Non-pigmented ciliary epithelial cell (primary cell): ENCODE measurements around the gene PRKAR1B.

Source experiments
- DNase-seq: peaks from one replicate; pipeline ENCODE4 v3.0.0-alpha.2; 2010; ENCODE audit warnings: low read depth

Gene PRKAR1B

GRCh38 chr7:519484-520390 lies 207.3 kb downstream of the PRKAR1B start, which contains the start of gene PDGFA:
Gene PDGFA, minus strand, starts transcription at chr7:519846. Its CDS starts 845 bp downstream, at chr7:519001.
- no peak for DNase-seq

DNA sequence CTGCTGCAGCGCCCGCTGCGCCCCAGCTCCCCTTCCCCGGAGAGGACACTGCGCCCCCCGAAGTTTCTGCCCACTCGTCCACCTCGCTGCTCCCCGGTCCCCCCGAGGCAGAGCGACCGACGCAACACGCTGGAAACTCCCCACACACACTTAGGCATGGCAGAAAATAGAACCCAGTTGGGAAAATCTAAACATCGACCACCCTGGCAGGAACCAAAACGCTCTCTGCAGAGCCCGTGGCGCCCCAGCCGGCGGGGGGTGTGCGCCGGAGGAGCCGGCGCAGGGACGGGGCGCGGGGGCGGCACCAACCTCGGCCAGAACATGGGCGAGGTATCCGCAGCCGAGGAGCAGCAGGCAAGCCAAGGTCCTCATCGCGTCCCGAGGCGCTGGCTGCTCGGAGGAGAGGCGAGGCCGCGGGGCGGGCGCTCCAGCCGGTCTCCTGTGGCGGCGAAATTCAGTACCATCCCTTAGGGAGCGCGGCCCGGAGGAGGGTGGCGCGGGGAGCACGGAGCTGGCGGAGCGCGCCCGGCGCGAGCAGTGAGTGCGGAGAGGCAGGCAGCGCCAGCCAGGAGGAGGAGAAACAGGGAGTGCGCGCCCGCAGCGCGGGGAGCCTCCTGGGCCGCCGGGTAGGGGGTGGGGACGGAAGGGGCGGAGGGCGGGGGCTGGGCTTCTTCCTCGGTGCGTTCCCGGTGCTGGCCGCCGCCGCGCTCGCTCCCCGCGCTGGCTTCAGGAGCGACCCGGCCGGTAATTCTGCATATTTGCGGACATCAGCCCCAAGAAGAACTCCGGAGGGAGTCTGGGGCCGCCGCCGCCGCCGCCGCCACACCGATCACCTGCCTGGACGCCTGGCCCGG lies 208.2 kb downstream of the PRKAR1B start:
- no peak for DNase-seq

DNA sequence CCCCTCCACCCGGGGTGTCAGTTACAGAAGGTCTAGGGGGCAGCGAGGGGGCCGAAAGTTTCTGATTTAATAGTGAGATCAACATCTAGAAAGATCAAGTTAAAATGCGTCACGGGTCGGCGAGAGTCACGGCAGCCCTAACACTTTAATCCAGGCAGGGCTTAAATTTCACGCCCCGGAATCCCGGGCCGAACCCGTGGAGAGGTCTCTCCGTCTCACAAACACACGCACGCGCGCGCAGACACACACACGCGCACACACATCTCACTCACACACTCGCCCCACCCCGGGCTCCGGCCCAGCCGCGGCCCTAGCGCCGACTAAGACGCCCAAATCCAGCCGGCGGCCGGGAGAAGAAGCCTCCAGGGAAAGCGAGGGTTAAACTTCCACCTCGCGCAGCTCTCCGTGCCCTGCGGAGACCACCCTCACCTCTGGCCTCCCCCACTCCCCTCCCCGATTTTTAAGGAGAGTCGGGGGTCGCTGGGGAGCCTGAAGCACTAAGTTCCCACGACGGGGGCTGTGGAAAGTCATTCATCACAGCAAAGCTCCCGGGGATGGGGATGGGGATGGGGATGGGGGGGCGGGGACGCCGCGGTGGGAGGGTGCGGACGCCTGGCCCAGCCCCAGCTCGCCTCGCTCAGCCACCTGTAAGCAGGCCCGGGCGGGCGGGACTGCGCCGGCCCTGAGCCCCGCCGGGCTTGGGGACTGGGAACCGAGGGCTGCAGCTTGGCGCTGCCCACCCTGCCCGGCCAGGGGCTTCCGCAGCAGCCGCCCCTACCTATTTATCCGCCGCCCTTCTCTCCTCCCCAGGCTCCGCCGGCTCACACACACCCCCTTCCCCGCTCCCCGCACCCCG lies 209.1 kb downstream of the PRKAR1B start:
- no peak for DNase-seq

- no peak for DNase-seq
Measured at GRCh38 chr7:516606-517456, 210.2 kb downstream of the PRKAR1B start.

DNA sequence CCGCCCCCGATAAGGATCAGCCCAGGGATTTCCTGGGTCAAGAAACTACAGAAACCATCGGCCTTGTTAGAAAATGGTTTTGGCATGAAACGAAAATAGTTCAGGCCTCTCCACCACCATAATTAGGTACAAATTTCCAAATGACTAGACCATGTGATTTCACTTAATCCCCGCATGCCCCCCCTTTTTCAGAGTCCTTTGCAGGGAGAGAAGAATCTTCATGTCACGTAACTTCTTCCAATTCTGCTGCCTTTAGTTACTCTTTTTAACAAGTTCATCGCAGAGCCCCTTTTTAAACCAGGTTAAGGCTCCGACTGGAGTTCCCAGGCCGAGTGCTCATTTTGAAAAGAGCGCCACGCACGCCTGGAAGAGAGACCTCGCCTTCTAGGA lies 210.9 kb downstream of the PRKAR1B start:
- DNase-seq = no peak

- DNase-seq = no peak
Measured at GRCh38 chr7:515628-516027, 211.5 kb downstream of the PRKAR1B start.

- no peak for DNase-seq
Measured at GRCh38 chr7:514651-515598, 212.2 kb downstream of the PRKAR1B start.

DNA sequence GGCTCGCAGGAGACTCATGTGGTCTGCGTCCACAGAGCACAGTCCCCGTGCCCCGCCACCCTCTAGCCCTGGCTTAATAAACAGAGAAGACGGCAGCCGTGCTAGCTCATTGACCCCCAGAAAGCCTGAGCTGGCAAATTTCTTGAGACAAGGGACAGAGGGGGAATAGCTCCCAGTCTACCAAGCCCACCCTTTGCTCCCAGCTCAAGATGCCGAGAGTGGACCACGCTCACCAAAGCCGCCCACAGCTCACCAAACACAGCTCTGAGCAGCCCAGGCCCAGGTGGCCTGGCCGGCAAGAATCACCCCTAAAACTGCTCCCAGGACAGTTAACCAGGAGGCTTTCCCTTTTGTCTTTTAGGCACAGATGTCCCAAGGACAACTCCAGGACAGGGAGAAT lies 212.8 kb downstream of the PRKAR1B start:
- no peak for DNase-seq

DNA sequence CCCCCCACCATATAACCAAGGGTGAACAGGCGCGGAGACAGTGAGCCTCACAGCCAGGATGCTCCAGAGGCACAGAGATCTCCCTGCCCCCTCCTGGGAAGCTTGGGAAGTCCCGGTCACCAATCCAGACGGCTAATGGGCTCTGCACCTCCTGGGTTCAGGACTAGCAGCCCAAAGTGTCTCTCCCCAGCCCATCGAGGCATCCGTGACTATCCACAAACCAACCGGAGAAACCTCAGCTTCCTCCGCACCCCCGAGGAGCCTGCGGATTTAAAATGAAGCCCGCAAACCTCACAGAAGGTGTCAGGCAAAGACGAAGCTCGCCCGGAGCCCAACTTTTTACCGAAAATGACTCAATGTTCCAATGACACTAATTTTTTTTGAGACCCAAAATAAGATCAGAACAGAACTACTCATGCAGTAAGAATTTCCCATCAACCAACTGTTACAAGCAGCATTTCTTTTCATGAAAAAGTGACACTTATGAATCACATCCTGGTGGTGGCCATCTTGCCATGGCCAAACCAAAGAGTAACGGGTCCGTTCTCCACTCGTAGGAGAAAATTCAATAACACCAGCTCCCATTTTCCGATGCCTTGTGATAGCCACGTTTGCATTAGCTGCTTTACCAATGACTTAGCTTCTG lies 213.4 kb downstream of the PRKAR1B start:
- DNase-seq = no peak

DNA sequence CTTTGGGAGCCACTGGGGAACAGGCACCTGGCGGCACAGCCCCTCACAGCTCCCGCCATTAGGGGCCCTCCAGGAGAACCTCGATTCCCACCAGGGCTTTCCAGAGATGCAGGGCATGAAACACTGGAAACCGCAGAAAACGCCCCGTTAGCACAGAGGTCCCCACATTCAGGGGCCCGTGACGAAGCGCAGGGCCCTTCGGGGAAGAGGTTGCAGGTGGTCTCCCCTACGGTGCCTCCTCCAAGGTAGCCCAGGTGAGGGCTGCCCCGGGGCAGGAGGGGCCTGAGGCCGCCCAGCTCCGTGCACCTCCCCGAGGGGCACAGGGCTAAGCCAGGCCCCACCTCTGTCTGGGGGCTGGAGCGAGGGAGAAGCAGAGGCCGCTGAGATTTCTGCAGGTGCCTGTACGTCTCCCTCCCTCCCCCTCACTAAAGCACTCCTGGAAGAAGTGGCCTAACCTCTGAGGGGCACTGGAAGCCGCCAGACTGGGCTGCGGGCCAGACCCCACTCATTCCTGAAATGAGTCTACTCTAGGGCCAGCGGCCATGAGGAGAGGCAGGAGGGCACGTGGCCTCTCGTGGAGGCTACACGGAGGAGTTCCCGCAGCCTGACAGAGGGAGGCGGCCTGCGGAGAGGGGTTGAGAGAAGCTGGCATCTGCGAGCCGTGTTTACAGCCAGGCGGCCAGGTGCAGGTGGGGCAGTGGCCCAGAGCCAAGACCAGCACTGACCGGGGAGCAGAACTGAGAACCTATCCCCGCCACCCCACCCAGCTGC lies 214.4 kb downstream of the PRKAR1B start:
- DNase-seq = no peak

DNA sequence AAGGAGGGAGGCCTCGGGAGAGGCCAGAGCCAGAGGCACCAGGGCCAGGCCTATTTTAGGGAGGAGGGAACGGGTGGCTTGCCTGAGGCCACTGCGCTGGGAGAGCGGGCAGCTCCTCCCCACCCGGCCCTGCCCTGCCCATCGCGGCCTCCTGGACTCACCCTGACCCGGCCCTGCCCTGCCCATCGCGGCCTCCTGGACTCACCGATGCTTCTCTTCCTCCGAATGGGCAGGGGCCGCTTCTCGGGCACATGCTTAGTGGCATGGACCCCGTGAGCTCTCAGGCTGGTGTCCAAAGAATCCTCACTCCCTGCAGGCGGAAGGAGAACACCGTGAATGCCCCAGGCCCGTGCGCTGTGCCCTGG lies 215.0 kb downstream of the PRKAR1B start:
- no peak for DNase-seq

GRCh38 chr7:511476-512145 lies 215.5 kb downstream of the PRKAR1B start:
- DNase-seq = no peak

DNA sequence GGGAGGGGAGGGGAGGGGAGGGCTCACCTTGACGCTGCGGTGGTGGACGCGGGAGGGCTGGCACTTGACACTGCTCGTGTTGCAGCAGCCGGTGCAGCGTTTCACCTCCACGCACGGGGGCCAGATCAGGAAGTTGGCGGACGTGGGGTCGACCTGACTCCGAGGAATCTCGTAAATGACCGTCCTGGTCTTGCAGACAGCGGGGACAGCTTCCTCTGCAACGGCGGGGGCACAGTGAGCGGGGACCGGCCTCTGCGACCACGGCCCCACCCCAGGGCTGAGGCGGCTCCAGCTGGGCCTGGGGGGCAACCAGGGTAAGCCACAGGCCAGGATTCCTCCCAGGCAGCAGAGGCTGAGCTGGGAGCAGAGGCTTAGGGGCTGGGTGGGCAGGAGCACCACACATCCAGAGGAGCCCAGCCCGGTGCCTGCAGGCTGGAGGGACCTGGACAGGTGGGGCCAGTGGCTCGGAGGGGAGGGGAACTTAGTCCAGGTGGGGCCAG lies 216.2 kb downstream of the PRKAR1B start:
- no peak for DNase-seq

- no peak for DNase-seq
Measured at GRCh38 chr7:510131-510481, 217.0 kb downstream of the PRKAR1B start.

GRCh38 chr7:509426-510130 lies 217.5 kb downstream of the PRKAR1B start:
- no peak for DNase-seq

DNA sequence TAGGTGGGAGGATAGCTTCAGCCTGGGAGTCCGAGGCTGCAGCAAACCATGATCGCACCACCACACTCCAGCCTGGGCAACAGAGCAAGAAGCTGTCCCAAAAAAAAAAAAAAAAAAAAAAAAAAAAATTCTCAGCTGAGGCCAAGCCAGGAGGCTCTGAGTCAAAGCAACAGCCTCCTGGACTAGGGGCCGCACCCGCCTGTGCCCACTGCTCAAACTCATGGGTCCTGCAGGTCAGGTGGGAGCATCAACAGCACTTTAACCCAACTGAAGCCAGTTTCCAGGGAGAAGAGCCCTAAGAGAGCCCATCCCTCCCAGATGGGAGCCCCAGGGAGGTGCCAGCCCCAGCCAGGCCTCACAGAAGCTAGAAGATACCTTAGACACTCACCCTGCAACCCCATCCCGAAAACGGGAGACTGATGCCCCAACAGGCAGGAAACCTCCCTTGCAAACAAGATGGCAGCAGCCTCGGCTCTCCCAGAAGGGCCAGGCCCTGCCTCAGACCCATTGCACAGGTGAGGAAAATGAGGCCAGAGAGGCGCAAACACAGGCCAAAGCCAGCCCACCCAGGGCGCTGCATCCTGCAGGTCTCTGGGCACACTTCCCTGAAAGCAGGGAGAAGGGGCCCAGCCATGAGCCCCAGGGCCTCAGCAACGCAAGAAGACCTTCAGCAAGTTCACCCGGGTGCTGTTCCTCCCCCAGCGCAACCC lies 218.5 kb downstream of the PRKAR1B start:
- DNase-seq = no peak
